ENCODE results near the gene ATP11A.

ATP11A gene

GRCh38 chr13:112733112-112733511 lies 43.3 kb downstream of the ATP11A start (continued):
- no peak for TF ChIP-seq SCRT2 (tag by site-specific recombination; IDR thresholded peaks at IDR 0.05)

GRCh38 chr13:112733661-112734379 lies 44.0 kb downstream of the ATP11A start:
- POLR2A ChIA-PET: no interaction called here

DNA sequence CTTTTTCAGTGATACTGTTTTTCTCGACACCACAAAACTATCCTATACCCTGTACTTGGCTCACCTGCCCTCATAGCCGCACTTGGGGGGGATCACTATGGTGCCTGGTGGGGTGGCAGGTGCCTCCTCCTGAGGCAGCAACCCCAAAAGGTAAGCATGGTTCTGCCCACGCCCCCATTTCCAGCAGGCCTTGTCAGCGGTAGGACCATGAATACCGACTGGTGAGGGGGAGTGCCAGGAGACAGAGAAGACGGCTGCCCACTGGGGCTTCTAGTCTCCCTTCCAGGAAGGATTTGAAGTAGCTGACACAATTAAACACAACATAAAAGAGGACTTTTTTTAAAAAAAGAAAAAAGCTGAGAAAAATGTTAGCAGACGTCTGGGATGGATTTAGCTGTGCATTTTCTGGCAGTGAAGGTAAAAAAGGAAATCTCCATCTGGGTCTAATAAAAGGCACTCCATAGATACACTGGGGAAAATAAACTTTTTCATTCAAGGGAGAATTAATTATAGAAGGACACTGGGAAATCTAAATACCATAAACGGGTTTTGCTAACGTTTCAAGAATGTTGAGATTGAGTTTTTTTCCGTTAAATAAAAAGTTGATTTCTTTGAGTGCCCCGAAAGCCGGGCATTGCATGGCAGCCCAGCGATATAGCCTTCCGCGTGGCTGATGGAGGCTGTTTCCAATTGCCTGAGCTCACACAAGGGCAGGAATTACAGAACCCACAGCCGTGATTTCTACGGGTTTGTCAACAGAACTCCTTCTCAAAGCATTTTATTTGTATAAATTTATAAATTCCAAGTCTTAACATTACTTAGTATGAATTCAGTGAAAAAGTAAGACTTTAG lies 45.1 kb downstream of the ATP11A start:
- Histone ChIP-seq H3K36me3 (ENCODE audit: control insufficient read depth in 2 of 2, insufficient read depth in 1 of 2, low read length in 2 of 2) (no peaks in the 10 kb centered on the region), H3K9me3 (ENCODE audit: control insufficient read depth, insufficient read depth, low read depth, low read length) (no peaks in the 10 kb centered on the region), H3K4me3 (ENCODE audit: low read depth, low read length) (no peak overlapping the region), H3K4me1 (ENCODE audit: control insufficient read depth, insufficient read depth, low read length) (peaks cover 2% of the 10 kb centered on the region; the same call in 1 of the 2 replicates), H3K27ac (ENCODE audit: extremely low read depth, low read depth, low read length) (no peak overlapping the region)
- TF ChIP-seq ZBTB1 (tag by site-specific recombination; IDR thresholded peaks at IDR 0.05) (no peak), PRDM1 (tag by site-specific recombination; IDR thresholded peaks at IDR 0.05) (no peak), ZBTB7A (tag by site-specific recombination; IDR thresholded peaks at IDR 0.05; ENCODE audit: low read depth) (no peak), ZNF768 (tag by site-specific recombination; IDR thresholded peaks at IDR 0.05) (no peak), ZNF623 (tag by site-specific recombination; IDR thresholded peaks at IDR 0.05) (no peak), ZNF621 (tag by site-specific recombination; IDR thresholded peaks at IDR 0.05) (no peak), RBAK (tag by site-specific recombination; IDR thresholded peaks at IDR 0.05) (no peak), ZNF571 (tag by site-specific recombination; IDR thresholded peaks at IDR 0.05) (no peak), ZNF266 (tag by site-specific recombination; IDR thresholded peaks at IDR 0.05; ENCODE audit: low read depth) (no peak), ZBTB20 (tag by site-specific recombination; IDR thresholded peaks at IDR 0.05) (no peak), IKZF3 (tag by site-specific recombination; IDR thresholded peaks at IDR 0.05) (no peak), ZSCAN23 (tag by site-specific recombination; IDR thresholded peaks at IDR 0.05) (no peak)
- ChIA-PET CTCF (no interaction called here), POLR2A (no interaction called here)

More at GRCh38 chr13:112733661-112734379, 44.0 kb downstream of the ATP11A start:
- Histone ChIP-seq H3K36me3 (ENCODE audit: control insufficient read depth in 2 of 2, insufficient read depth in 1 of 2, low read length in 2 of 2) (no peaks in the 10 kb centered on the region), H3K4me1 (ENCODE audit: control insufficient read depth, insufficient read depth, low read length) (peaks cover 2% of the 10 kb centered on the region; the same call in 1 of the 2 replicates), H3K4me3 (ENCODE audit: low read depth, low read length) (no peak overlapping the region), H3K27ac (ENCODE audit: extremely low read depth, low read depth, low read length) (no peak overlapping the region), H3K9me3 (ENCODE audit: control insufficient read depth, insufficient read depth, low read depth, low read length) (no peaks in the 10 kb centered on the region)
- CTCF ChIA-PET: interaction anchor here (0.5 to 0.6 kb wide), 4 partner anchors 11 to 1229 kb away, joined by 3 to 4 read pairs (median 3); no protein-coding TSS in a partner anchor
- no peak for TF ChIP-seq ZNF350 (tag by site-specific recombination; IDR thresholded peaks at IDR 0.05)
- peak; percentile 46; the same call in 1 of the 2 replicates for TF ChIP-seq OSR2 (tag by site-specific recombination; IDR thresholded peaks at IDR 0.05)
- TF ChIP-seq ZIC2 (tag by site-specific recombination; IDR thresholded peaks at IDR 0.05): peak; percentile 98
- TF ChIP-seq GLIS1 (tag by site-specific recombination; IDR thresholded peaks at IDR 0.05): peak; percentile 49; the same call in 1 of the 2 replicates

- Histone ChIP-seq H3K4me3 (ENCODE audit: low read depth, low read length) (no peak overlapping the region), H3K27ac (ENCODE audit: extremely low read depth, low read depth, low read length) (no peak overlapping the region), H3K9me3 (ENCODE audit: control insufficient read depth, insufficient read depth, low read depth, low read length) (no peaks in the 10 kb centered on the region), H3K4me1 (ENCODE audit: control insufficient read depth, insufficient read depth, low read length) (peaks cover 2% of the 10 kb centered on the region; the same call in 1 of the 2 replicates), H3K36me3 (ENCODE audit: control insufficient read depth in 2 of 2, insufficient read depth in 1 of 2, low read length in 2 of 2) (no peaks in the 10 kb centered on the region)
- POLR2A ChIA-PET: no interaction called here
- TF ChIP-seq ZBTB1 (tag by site-specific recombination; IDR thresholded peaks at IDR 0.05) (no peak), ZNF677 (tag by site-specific recombination; IDR thresholded peaks at IDR 0.05) (no peak), ZNF214 (tag by site-specific recombination; IDR thresholded peaks at IDR 0.05; ENCODE audit: borderline replicate concordance) (no peak)
- CTCF ChIA-PET: no interaction called here
These were observed 46.0 kb downstream of the ATP11A start for GRCh38 chr13:112735791-112736190.

Data from HEK293 (cell line).